ENCODE results near the gene TRANK1. TPM values are rescaled to one million over a fixed set of nuclear protein-coding genes. Genes with fewer than 3 reads are reported as not detected.

TRANK1 gene
- total RNA-seq, 1 experiment from 2014 or later: 8.4 TPM

- no peak for DNase-seq (ENCODE audit: low read depth)
Observed at GRCh38 chr3:36803091-36803791, 141.6 kb downstream of the TRANK1 start.

- no peak for DNase-seq (ENCODE audit: low read depth)
Observed at GRCh38 chr3:36800533-36801116, 144.2 kb downstream of the TRANK1 start.

GRCh38 chr3:36796881-36797280 lies 148.0 kb downstream of the TRANK1 start:
- DNase-seq (ENCODE audit: low read depth): peak; percentile 48

- DNase-seq (ENCODE audit: low read depth): no peak
Observed at GRCh38 chr3:36796161-36796560, 148.7 kb downstream of the TRANK1 start.

- DNase-seq (ENCODE audit: low read depth): no peak
Observed at GRCh38 chr3:36795622-36796021, 149.2 kb downstream of the TRANK1 start.

- DNase-seq (ENCODE audit: low read depth): peak; percentile 10
Observed at GRCh38 chr3:36792342-36792741, 152.5 kb downstream of the TRANK1 start.

GRCh38 chr3:36790765-36791164 lies 154.1 kb downstream of the TRANK1 start:
- DNase-seq (ENCODE audit: low read depth): no peak

GRCh38 chr3:36786921-36787890 lies 157.6 kb downstream of the TRANK1 start:
- DNase-seq (ENCODE audit: low read depth): no peak

GRCh38 chr3:36784138-36784635 lies 160.7 kb downstream of the TRANK1 start:
- DNase-seq (ENCODE audit: low read depth): no peak

- no peak for DNase-seq (ENCODE audit: low read depth)
Observed at GRCh38 chr3:36777424-36778218, 167.2 kb downstream of the TRANK1 start.

Other genes with a start within 250 kb of the TRANK1 start
- not detected in 2 replicates for gene DCLK3, start 180.5 kb downstream of the TRANK1 start, total RNA-seq (2014; rRNA removed)
- 11.8 and 17.2 TPM in 2 replicates for gene EPM2AIP1, start 48.1 kb upstream of the TRANK1 start, total RNA-seq (2014; rRNA removed)
- 56.4 and 62.2 TPM in 2 replicates for gene MLH1, start 48.5 kb upstream of the TRANK1 start, total RNA-seq (2014; rRNA removed)
- 47.3 and 48.4 TPM in 2 replicates for gene LRRFIP2, start 229.5 kb upstream of the TRANK1 start, total RNA-seq (2014; rRNA removed)

Measured in LHCN-M2 (cell line).